Lower lobe of right lung (tissue), 2 donors: Measurements from ENCODE around the gene OSM. TPM values are rescaled to one million over a fixed set of nuclear protein-coding genes. Genes with fewer than 3 reads are reported as not detected.

Source experiments
- ATAC-seq, 2 donors: fragments of 200-7000 bp; cut with Tn5 transposase; one replicate each; pipeline ENCODE4 v1.9.1; 2020 to 2022; ENCODE audit warnings: mild to moderate bottlenecking in 2 of 2, moderate library complexity in 2 of 2
- DNase-seq: peaks from one replicate; pipeline ENCODE4 v3.0.0-alpha.2; 2020
- H3K27ac ChIP-seq: fragments of 200-600 bp; one replicate; pipeline ENCODE4 v1.8.0; 2022
- H3K27me3 ChIP-seq: fragments of 200-600 bp; one replicate; pipeline ENCODE4 v1.8.0; 2022; ENCODE audit warnings: low read depth
- H3K36me3 ChIP-seq: fragments of 200-600 bp; one replicate; pipeline ENCODE4 v1.8.0; 2022; ENCODE audit warnings: mild to moderate bottlenecking
- H3K4me1 ChIP-seq: fragments of 200-600 bp; one replicate; pipeline ENCODE4 v1.8.0; 2022
- H3K4me3 ChIP-seq: fragments of 200-600 bp; one replicate; pipeline ENCODE4 v1.8.0; 2022; ENCODE audit warnings: mild to moderate bottlenecking
- H3K9me3 ChIP-seq: fragments of 200-600 bp; one replicate; pipeline ENCODE4 v1.8.0; 2022
- intact Hi-C: fragments of 100-400 bp; cut with DNase I; formaldehyde crosslinking; loops from one replicate; pipeline ENCODE4 v1.11.0; 2022
- total RNA-seq: library from RNA; stranded (reverse); fragmentation: NEBNext Ultra II Directional; extraction: Animal tissue kit (Norgen Biotek cat#: 25700); gene quantifications from one replicate; pipeline ENCODE4 v1.2.1, GENCODE V29; 2021
- TF ChIP-seq, protein P1 (sequence below): fragments of 200-600 bp; IDR thresholded peaks from one replicate; pipeline ENCODE4 v1.8.0; 2022; ENCODE audit warnings: antibody characterized with exemption, mild to moderate bottlenecking
- donor health status: DM: no; HTN: yes; CAD: no; lungs with severe emphysema.

The OSM gene
- total RNA-seq, 1 donor from 2014 or later = 1.1 TPM

DNA sequence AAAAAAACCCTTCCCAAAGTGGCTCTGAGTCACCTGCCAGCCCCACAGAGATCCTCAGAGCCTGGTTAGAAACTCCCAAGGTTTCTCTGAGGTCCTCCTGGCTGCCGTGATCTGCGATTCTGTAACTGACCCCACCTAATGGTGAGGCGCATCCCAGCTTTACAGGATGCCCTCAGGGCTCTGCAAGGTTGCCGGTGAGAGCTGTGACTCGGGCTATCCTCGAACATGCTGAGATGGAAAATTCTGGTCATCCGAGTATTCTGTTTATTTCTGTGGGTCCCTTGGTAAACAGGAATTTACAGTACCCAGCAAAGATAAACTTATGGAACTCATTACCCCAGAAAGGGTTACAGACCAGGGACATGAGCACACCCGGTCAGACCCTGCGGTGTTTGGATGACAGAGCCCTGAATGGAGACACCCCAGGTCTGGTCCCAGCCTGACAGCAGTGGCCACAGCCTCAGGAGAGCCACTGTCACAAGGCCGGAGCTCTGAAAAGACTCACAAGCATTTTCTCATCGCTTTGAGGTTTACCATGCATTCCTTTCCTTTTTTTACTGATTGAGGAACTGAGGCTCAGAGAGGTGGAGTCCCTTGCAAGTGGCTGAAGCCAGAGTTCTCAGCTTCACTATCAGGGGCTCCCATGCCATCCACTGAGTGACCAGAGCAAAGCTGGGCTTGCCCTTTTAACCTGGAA is 42.3 kb downstream of the OSM start:
- intact Hi-C loops = no loop called here
- ATAC-seq = no peak

DNA sequence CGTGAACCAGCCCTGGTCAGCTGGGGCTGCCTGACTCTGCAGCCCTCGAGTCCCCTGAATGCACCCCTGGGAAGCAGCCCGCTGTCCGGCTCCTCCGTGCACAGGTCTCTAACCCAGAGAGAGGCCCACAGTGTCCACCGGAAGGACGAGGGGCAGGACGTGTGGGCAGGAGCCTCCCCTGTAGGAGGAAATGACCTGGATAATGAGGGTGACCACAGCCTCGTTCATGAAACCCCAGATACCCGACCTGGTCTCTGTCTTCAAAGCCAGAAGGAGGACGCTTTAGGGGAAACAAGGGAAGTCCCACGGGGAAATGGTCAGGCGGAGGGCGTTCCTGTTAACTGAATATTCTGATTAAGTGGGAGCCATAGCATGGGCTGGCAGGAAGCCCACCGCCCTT is 43.3 kb downstream of the OSM start:
- TF ChIP-seq, protein P1, sequence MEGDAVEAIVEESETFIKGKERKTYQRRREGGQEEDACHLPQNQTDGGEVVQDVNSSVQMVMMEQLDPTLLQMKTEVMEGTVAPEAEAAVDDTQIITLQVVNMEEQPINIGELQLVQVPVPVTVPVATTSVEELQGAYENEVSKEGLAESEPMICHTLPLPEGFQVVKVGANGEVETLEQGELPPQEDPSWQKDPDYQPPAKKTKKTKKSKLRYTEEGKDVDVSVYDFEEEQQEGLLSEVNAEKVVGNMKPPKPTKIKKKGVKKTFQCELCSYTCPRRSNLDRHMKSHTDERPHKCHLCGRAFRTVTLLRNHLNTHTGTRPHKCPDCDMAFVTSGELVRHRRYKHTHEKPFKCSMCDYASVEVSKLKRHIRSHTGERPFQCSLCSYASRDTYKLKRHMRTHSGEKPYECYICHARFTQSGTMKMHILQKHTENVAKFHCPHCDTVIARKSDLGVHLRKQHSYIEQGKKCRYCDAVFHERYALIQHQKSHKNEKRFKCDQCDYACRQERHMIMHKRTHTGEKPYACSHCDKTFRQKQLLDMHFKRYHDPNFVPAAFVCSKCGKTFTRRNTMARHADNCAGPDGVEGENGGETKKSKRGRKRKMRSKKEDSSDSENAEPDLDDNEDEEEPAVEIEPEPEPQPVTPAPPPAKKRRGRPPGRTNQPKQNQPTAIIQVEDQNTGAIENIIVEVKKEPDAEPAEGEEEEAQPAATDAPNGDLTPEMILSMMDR = no peak

More for the DNA sequence above, 42.3 kb downstream of the OSM start:
- Histone ChIP-seq H3K9me3 (no peaks in the 10 kb centered on the region), H3K4me1 (peaks cover 9% of the 10 kb centered on the region), H3K36me3 (no peaks in the 10 kb centered on the region), H3K27me3 (peaks cover 5% of the 10 kb centered on the region), H3K4me3 (no peak overlapping the region), H3K27ac (no peak overlapping the region)
- DNase-seq = no peak
- TF ChIP-seq, protein P1 = no peak

DNA sequence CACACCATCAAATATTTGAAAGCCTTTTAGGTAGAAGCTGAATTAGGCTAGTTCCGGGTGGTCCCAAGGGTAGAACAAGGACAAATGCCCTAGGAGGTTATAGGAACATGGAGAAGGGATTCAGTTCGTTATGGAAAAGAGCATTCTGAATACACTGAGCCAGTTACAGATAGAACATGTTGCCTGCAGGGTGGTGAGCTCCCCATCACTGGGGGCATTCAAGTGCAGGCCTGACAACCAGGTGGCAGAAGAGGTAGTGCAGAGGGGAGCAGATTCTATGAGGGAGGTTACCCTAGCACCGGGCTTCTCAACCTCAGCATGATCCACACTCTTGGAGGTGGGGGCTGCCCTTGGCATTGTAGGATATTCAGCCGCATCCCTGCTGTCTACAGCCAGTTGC is 44.3 kb downstream of the OSM start:
- Histone ChIP-seq H3K4me3 (no peak overlapping the region), H3K9me3 (no peaks in the 10 kb centered on the region), H3K27me3 (peaks cover 5% of the 10 kb centered on the region), H3K36me3 (no peaks in the 10 kb centered on the region), H3K27ac (no peak overlapping the region), H3K4me1 (peaks cover 13% of the 10 kb centered on the region)
- DNase-seq = no peak
- ATAC-seq = no peak
- TF ChIP-seq, protein P1 = no peak
- intact Hi-C loops = no loop called here

More for the DNA sequence above, 43.3 kb downstream of the OSM start:
- peaks cover 9% of the 10 kb centered on the region for H3K4me1 ChIP-seq
- no peak overlapping the region for H3K27ac ChIP-seq
- H3K4me3 ChIP-seq = no peak overlapping the region
- H3K9me3 ChIP-seq = no peaks in the 10 kb centered on the region
- H3K27me3 ChIP-seq = peaks cover 5% of the 10 kb centered on the region
- ATAC-seq (no peak), DNase-seq (no peak)
- H3K36me3 ChIP-seq = no peaks in the 10 kb centered on the region
- intact Hi-C loops = no loop called here

DNA sequence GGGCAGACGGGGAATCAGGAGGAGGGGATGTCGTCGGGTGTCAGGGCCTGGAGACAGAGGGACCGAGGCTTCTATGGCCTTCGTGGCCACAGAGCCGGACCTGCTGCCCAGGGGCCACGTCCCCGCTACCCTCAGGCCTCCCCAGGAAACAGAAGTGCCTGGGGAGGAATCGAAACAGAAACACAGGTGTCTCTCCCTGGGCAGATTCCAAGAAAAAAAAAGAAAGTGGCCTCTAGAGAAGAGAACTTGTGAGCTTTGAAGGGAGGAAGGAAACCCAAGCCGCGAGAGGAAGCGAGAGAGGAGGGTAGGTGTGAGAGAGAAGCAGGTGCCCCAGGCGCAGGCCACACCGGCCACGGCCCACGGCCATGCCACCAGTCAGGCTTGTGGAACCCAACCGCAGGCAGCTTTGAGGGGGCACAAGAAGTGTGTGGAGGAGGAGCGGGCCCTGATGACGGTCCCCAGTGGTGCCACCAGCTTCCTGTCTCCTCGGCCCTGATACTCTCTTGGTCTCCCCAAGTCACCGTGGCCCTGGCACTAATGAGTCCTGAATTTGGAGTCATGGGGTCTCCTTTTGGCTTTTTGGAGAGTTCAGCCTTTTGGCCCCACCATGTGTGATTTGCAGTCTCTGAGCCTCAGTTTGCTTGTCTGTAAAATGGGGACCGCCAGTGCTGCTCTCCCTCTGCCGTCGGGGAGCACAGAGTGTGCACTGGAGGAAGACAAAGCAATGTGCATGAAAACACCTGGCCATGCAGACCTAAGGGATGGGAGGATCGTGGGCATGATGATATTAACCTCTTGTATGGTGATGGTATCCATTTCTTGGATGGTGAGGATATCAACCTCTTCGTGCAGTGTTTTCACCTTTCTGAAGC is 45.3 kb downstream of the OSM start:
- DNase-seq = no peak
- intact Hi-C loops = no loop called here
- peak; percentile 27 to 34 for ATAC-seq
- TF ChIP-seq, protein P1 = no peak
- Histone ChIP-seq H3K27me3 (peaks cover 5% of the 10 kb centered on the region), H3K4me1 (peaks cover 13% of the 10 kb centered on the region), H3K9me3 (no peaks in the 10 kb centered on the region), H3K36me3 (no peaks in the 10 kb centered on the region), H3K27ac (peak overlapping the region; percentile 18), H3K4me3 (no peak overlapping the region)

DNA sequence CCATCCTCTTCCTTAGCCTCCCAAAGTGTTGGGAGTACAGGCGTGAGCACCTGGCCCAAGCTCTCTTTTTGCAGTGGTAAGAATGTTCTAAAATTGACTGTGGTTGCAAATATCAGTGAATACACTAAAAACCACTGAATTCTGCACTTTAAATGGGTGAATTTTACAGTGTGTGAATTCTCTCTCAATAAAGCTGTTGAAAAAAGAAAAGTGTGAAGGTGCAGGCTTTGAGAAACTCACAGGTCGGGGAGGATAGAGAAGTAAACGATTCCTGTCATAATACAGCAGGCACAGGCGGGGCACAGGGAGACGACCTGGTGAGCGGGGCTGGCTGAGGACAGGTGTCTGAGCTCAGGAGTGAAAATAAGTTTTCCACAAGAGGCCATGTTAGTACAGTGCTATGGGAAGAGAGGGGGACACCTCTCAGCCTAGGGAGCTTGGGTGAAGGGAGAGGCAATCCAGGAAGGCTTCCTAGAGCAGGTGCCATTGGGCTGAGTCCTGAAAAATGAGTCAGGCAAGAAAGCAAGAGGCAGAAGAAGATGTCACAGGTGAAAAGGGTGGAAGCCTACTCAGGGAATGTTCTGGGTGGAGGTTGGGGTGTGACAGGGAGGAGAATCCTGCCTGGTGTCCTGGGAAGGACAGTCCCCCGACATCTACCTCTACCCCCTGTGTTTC is 46.2 kb downstream of the OSM start:
- no peak overlapping the region for H3K4me3 ChIP-seq
- H3K27me3 ChIP-seq = peaks cover 5% of the 10 kb centered on the region
- peaks cover 13% of the 10 kb centered on the region for H3K4me1 ChIP-seq
- H3K9me3 ChIP-seq = no peaks in the 10 kb centered on the region
- H3K27ac ChIP-seq = peak overlapping the region; percentile 18
- intact Hi-C loops = no loop called here
- no peak for DNase-seq
- TF ChIP-seq, protein P1 = no peak
- no peak for ATAC-seq
- no peaks in the 10 kb centered on the region for H3K36me3 ChIP-seq
